Measurements from ENCODE around the gene IFT172. TPM values are rescaled to one million over a fixed set of nuclear protein-coding genes. Genes with fewer than 3 reads are reported as not detected.

Gene IFT172
- total RNA-seq, 1 donor from 2014 or later = 30.7 TPM

GRCh38 chr2:27497288-27497627, 7.7 kb upstream of the IFT172 start:
- H3K9me3 ChIP-seq = no peaks in the 10 kb centered on the region
- H3K36me3 ChIP-seq = no peaks in the 10 kb centered on the region
- TF ChIP-seq POLR2AphosphoS5 (IDR thresholded peaks at IDR 0.05; ENCODE audit: insufficient read depth in 1 of 2, low read depth in 1 of 2) (no peak), POLR2A (IDR thresholded peaks at IDR 0.05) (no peak)
- TF ChIP-seq, protein P1, sequence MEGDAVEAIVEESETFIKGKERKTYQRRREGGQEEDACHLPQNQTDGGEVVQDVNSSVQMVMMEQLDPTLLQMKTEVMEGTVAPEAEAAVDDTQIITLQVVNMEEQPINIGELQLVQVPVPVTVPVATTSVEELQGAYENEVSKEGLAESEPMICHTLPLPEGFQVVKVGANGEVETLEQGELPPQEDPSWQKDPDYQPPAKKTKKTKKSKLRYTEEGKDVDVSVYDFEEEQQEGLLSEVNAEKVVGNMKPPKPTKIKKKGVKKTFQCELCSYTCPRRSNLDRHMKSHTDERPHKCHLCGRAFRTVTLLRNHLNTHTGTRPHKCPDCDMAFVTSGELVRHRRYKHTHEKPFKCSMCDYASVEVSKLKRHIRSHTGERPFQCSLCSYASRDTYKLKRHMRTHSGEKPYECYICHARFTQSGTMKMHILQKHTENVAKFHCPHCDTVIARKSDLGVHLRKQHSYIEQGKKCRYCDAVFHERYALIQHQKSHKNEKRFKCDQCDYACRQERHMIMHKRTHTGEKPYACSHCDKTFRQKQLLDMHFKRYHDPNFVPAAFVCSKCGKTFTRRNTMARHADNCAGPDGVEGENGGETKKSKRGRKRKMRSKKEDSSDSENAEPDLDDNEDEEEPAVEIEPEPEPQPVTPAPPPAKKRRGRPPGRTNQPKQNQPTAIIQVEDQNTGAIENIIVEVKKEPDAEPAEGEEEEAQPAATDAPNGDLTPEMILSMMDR (IDR thresholded peaks at IDR 0.05) = no peak
- H3K4me3 ChIP-seq = no peak overlapping the region
- intact Hi-C loops (cut with DNase I) = no loop called here
- no peaks in the 10 kb centered on the region for H3K27me3 ChIP-seq
- DNase-seq (ENCODE audit: extremely low spot score in 2 of 2) = no peak
- peaks cover 15% of the 10 kb centered on the region for H3K4me1 ChIP-seq
- no peak overlapping the region for H3K27ac ChIP-seq

DNA sequence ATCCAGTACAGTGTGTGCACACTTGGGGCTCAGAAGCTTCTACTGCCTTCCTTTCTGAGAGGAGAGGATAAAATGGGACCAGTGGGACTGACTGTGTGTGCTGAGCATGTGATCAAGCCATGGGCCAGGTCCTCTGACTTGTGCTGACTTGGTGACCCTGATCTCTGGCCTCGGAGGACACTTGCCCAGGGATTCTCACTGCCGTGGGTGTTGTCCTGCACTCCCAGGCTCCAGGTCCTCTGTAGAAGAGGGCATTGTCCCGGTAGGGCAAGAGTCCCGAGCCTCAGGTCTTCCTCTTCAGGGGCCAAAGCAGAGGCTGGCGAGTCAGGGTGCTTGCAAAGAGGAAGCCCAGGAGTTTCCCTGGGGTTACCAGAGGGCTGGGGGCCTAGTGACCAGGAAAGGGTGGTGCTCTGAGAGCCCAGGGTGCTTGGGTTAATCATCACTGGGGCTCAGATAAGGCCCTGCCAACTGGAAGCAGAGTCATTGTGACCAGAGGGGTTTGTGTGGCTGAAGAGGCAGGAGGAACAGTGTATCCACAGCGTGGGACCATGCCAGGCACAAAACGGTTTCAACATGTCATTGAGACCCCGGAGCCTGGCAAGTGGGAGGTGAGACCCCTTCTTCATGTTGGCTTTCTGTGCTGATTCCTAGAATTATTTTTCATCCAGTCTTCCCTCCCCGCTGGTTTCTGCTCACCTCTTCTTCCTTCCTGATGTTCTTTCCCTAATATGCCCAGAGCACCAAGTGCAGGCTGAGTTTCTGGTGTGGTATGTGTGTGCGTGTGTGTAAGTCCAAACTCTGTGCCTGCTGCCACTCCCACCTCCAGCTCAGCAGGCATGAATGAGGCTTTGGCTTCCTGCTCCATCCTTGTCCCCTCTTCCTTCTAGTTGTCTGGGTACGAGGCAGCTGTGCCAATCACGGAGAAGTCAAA, 7.1 kb upstream of the IFT172 start, which contains the start of gene GCKR:
TSS of gene GCKR (plus strand) at position 483 of the 931 bp plus-strand sequence. CDS start at position 549, 66 bp downstream.
- Histone ChIP-seq H3K4me3 (no peak within 1 kb of the TSS), H3K27me3 (no peaks in the 10 kb centered on the region), H3K27ac (no peak within 1 kb of the TSS), H3K36me3 (no peaks in the 10 kb centered on the region), H3K9me3 (no peaks in the 10 kb centered on the region), H3K4me1 (peaks cover 15% of the 10 kb centered on the region)
- intact Hi-C loops (cut with DNase I) = no loop called here
- DNase-seq (ENCODE audit: extremely low spot score in 2 of 2) = no peak
- TF ChIP-seq, protein P1 (IDR thresholded peaks at IDR 0.05) = no peak
- TF ChIP-seq POLR2AphosphoS5 (IDR thresholded peaks at IDR 0.05; ENCODE audit: insufficient read depth in 1 of 2, low read depth in 1 of 2) = no peak
- no peak for TF ChIP-seq POLR2A (IDR thresholded peaks at IDR 0.05)

- no peak for DNase-seq (ENCODE audit: extremely low spot score in 2 of 2)
- Histone ChIP-seq H3K27ac (no peak overlapping the region), H3K4me3 (no peak overlapping the region), H3K36me3 (no peaks in the 10 kb centered on the region), H3K4me1 (peaks cover 15% of the 10 kb centered on the region), H3K27me3 (no peaks in the 10 kb centered on the region), H3K9me3 (no peaks in the 10 kb centered on the region)
- TF ChIP-seq, protein P1 (IDR thresholded peaks at IDR 0.05) = no peak
- TF ChIP-seq POLR2AphosphoS5 (IDR thresholded peaks at IDR 0.05; ENCODE audit: insufficient read depth in 1 of 2, low read depth in 1 of 2) = no peak
- intact Hi-C loops (cut with DNase I) = no loop called here
These were observed 6.4 kb upstream of the IFT172 start for GRCh38 chr2:27495840-27496356.

DNA sequence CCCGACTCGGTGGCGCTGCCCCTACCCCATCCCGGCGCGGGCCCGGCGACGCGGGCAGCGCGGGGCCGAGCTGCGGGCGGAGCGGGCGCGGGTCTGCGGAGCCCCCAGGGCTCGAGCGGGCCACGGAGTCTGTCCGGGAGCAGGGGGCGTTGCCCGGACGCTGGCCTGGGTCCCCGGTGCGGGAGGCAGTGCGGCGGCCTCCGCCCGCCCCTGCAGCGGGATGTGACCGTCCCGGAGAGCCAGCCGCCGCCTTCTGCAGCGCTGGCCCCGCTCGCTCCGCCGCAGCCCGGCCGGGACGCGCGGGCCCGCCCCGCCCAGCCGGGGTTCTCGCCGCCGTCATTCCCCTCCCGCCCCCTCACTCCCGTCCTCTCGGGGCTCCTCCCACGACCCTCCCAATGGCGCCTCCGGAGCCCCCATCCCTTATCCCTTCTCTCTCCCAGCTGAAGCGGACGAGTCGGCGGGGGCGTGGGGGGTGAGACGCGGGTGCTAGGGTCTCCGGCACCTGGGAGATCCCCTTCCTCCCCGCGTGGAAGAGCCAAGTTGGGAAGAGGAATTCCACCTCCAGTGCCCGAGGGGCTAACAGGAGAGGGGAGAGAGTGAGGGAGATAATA, 5.5 kb upstream of the IFT172 start, which contains the start of gene FNDC4:
TSS of gene FNDC4 (minus strand) at position 257 of the 611 bp plus-strand sequence. CDS start 521 bp downstream, outside the sequence.
- intact Hi-C loops (cut with DNase I) = loop anchor here (5.0 kb wide), 1 partner anchor 132 kb away; the partner anchor contains the start of genes CCDC121 and GPN1
- Histone ChIP-seq H3K4me3 (peak within 1 kb of the TSS; percentile 53 to 87), H3K9me3 (no peaks in the 10 kb centered on the region), H3K27ac (peak within 1 kb of the TSS; percentile 34), H3K4me1 (peaks cover 15% of the 10 kb centered on the region), H3K36me3 (no peaks in the 10 kb centered on the region), H3K27me3 (no peaks in the 10 kb centered on the region)
- no peak for TF ChIP-seq POLR2A (IDR thresholded peaks at IDR 0.05)
- TF ChIP-seq, protein P1 (IDR thresholded peaks at IDR 0.05) = no peak
- TF ChIP-seq POLR2AphosphoS5 (IDR thresholded peaks at IDR 0.05; ENCODE audit: insufficient read depth in 1 of 2, low read depth in 1 of 2) = no peak
- no peak for DNase-seq (ENCODE audit: extremely low spot score in 2 of 2)
